Measurements from ENCODE around the gene PRKCB.
"Not testable (repeated sequence)": the region's sequence is repeated elsewhere in the genome, so short reads cannot be mapped to it uniquely, and the experiment has no call there.

Gene PRKCB

GRCh38 chr16:24094660-24095059, 258.9 kb downstream of the PRKCB start:
- Histone ChIP-seq H3K4me1 (ENCODE audit: control insufficient read depth, insufficient read depth, low read length) (no peaks in the 10 kb centered on the region), H3K27ac (ENCODE audit: low read length) (no peak overlapping the region), H3K9me3 (ENCODE audit: control insufficient read depth, insufficient read depth, low read length) (no peaks in the 10 kb centered on the region), H3K4me3 (ENCODE audit: low read length) (no peak overlapping the region), H3K36me3 (ENCODE audit: control insufficient read depth, insufficient read depth, low read length) (no peaks in the 10 kb centered on the region), H3K27me3 (ENCODE audit: control insufficient read depth, insufficient read depth, low read length) (no peaks in the 10 kb centered on the region)
- no CpG with 5 or more reads among the region's 1 CpG for WGBS (ENCODE audit: insufficient coverage, insufficient read length)
- no peak for DNase-seq (ENCODE audit: low read depth, low spot score)

GRCh38 chr16:24098896-24099295, 263.1 kb downstream of the PRKCB start:
- H3K27me3 ChIP-seq (ENCODE audit: control insufficient read depth, insufficient read depth, low read length) = no peaks in the 10 kb centered on the region
- no CpG with 5 or more reads among the region's 2 CpGs for WGBS (ENCODE audit: insufficient coverage, insufficient read length)
- H3K4me1 ChIP-seq (ENCODE audit: control insufficient read depth, insufficient read depth, low read length) = peaks cover 3% of the 10 kb centered on the region; the same call in 1 of the 2 replicates
- H3K9me3 ChIP-seq (ENCODE audit: control insufficient read depth, insufficient read depth, low read length) = no peaks in the 10 kb centered on the region
- no peak for DNase-seq (ENCODE audit: low read depth, low spot score)
- H3K36me3 ChIP-seq (ENCODE audit: control insufficient read depth, insufficient read depth, low read length) = no peaks in the 10 kb centered on the region
- no peak overlapping the region for H3K4me3 ChIP-seq (ENCODE audit: low read length)
- H3K27ac ChIP-seq (ENCODE audit: low read length) = no peak overlapping the region

- Histone ChIP-seq H3K4me1 (ENCODE audit: control insufficient read depth, insufficient read depth, low read length) (peaks cover 3% of the 10 kb centered on the region; the same call in 1 of the 2 replicates), H3K27ac (ENCODE audit: low read length) (no peak overlapping the region), H3K4me3 (ENCODE audit: low read length) (no peak overlapping the region), H3K9me3 (ENCODE audit: control insufficient read depth, insufficient read depth, low read length) (no peaks in the 10 kb centered on the region), H3K36me3 (ENCODE audit: control insufficient read depth, insufficient read depth, low read length) (no peaks in the 10 kb centered on the region), H3K27me3 (ENCODE audit: control insufficient read depth, insufficient read depth, low read length) (no peaks in the 10 kb centered on the region)
- WGBS (ENCODE audit: insufficient coverage, insufficient read length) = no CpG with 5 or more reads among the region's 2 CpGs
- no peak for DNase-seq (ENCODE audit: low read depth, low spot score)
These were observed 265.6 kb downstream of the PRKCB start for GRCh38 chr16:24101431-24101830.

GRCh38 chr16:24102209-24102660, 266.5 kb downstream of the PRKCB start:
- DNase-seq (ENCODE audit: low read depth, low spot score) = no peak
- no peaks in the 10 kb centered on the region for H3K36me3 ChIP-seq (ENCODE audit: control insufficient read depth, insufficient read depth, low read length)

GRCh38 chr16:24105471-24105870, 269.7 kb downstream of the PRKCB start:
- no CpG with 5 or more reads among the region's 2 CpGs for WGBS (ENCODE audit: insufficient coverage, insufficient read length)
- H3K9me3 ChIP-seq (ENCODE audit: control insufficient read depth, insufficient read depth, low read length); H3K27ac ChIP-seq (ENCODE audit: low read length); H3K4me3 ChIP-seq (ENCODE audit: low read length); H3K4me1 ChIP-seq (ENCODE audit: control insufficient read depth, insufficient read depth, low read length); H3K36me3 ChIP-seq (ENCODE audit: control insufficient read depth, insufficient read depth, low read length); DNase-seq (ENCODE audit: low read depth, low spot score); H3K27me3 ChIP-seq (ENCODE audit: control insufficient read depth, insufficient read depth, low read length): not testable (repeated sequence)

More at GRCh38 chr16:24102209-24102660, 266.5 kb downstream of the PRKCB start:
- peaks cover 3% of the 10 kb centered on the region; the same call in 1 of the 2 replicates for H3K4me1 ChIP-seq (ENCODE audit: control insufficient read depth, insufficient read depth, low read length)
- no CpG with 5 or more reads among the region's 4 CpGs for WGBS (ENCODE audit: insufficient coverage, insufficient read length)
- no peak overlapping the region for H3K4me3 ChIP-seq (ENCODE audit: low read length)
- H3K27ac ChIP-seq (ENCODE audit: low read length) = no peak overlapping the region
- H3K27me3 ChIP-seq (ENCODE audit: control insufficient read depth, insufficient read depth, low read length) = no peaks in the 10 kb centered on the region
- no peaks in the 10 kb centered on the region for H3K9me3 ChIP-seq (ENCODE audit: control insufficient read depth, insufficient read depth, low read length)

GRCh38 chr16:24108090-24108489, 272.3 kb downstream of the PRKCB start:
- not testable (repeated sequence) for H3K9me3 ChIP-seq (ENCODE audit: control insufficient read depth, insufficient read depth, low read length); H3K27me3 ChIP-seq (ENCODE audit: control insufficient read depth, insufficient read depth, low read length); DNase-seq (ENCODE audit: low read depth, low spot score); H3K4me1 ChIP-seq (ENCODE audit: control insufficient read depth, insufficient read depth, low read length); H3K4me3 ChIP-seq (ENCODE audit: low read length); H3K36me3 ChIP-seq (ENCODE audit: control insufficient read depth, insufficient read depth, low read length); H3K27ac ChIP-seq (ENCODE audit: low read length)
- WGBS (ENCODE audit: insufficient coverage, insufficient read length) = no CpG with 5 or more reads among the region's 1 CpG

- H3K36me3 ChIP-seq (ENCODE audit: control insufficient read depth, insufficient read depth, low read length) = no peaks in the 10 kb centered on the region
- no peak overlapping the region for H3K4me3 ChIP-seq (ENCODE audit: low read length)
- no peak for DNase-seq (ENCODE audit: low read depth, low spot score)
- peaks cover 1% of the 10 kb centered on the region for H3K4me1 ChIP-seq (ENCODE audit: control insufficient read depth, insufficient read depth, low read length)
- H3K27me3 ChIP-seq (ENCODE audit: control insufficient read depth, insufficient read depth, low read length) = no peaks in the 10 kb centered on the region
- no peak overlapping the region for H3K27ac ChIP-seq (ENCODE audit: low read length)
- no peaks in the 10 kb centered on the region for H3K9me3 ChIP-seq (ENCODE audit: control insufficient read depth, insufficient read depth, low read length)
- WGBS (ENCODE audit: insufficient coverage, insufficient read length) = no CpG with 5 or more reads among the region's 3 CpGs
These were observed 276.0 kb downstream of the PRKCB start for GRCh38 chr16:24111724-24112302.

- Histone ChIP-seq H3K4me1 (ENCODE audit: control insufficient read depth, insufficient read depth, low read length) (peaks cover 5% of the 10 kb centered on the region), H3K27ac (ENCODE audit: low read length) (no peak overlapping the region), H3K9me3 (ENCODE audit: control insufficient read depth, insufficient read depth, low read length) (no peaks in the 10 kb centered on the region), H3K36me3 (ENCODE audit: control insufficient read depth, insufficient read depth, low read length) (no peaks in the 10 kb centered on the region), H3K4me3 (ENCODE audit: low read length) (no peak overlapping the region), H3K27me3 (ENCODE audit: control insufficient read depth, insufficient read depth, low read length) (no peaks in the 10 kb centered on the region)
- WGBS (ENCODE audit: insufficient coverage, insufficient read length) = no CpG with 5 or more reads among the region's 2 CpGs
- no peak for DNase-seq (ENCODE audit: low read depth, low spot score)
These were observed 277.4 kb downstream of the PRKCB start for GRCh38 chr16:24113115-24113745.

- DNase-seq (ENCODE audit: low read depth, low spot score) = no peak
- Histone ChIP-seq H3K27ac (ENCODE audit: low read length) (no peak overlapping the region), H3K27me3 (ENCODE audit: control insufficient read depth, insufficient read depth, low read length) (no peaks in the 10 kb centered on the region), H3K9me3 (ENCODE audit: control insufficient read depth, insufficient read depth, low read length) (no peaks in the 10 kb centered on the region), H3K4me1 (ENCODE audit: control insufficient read depth, insufficient read depth, low read length) (peaks cover 5% of the 10 kb centered on the region), H3K4me3 (ENCODE audit: low read length) (no peak overlapping the region), H3K36me3 (ENCODE audit: control insufficient read depth, insufficient read depth, low read length) (no peaks in the 10 kb centered on the region)
- no CpG with 5 or more reads among the region's 2 CpGs for WGBS (ENCODE audit: insufficient coverage, insufficient read length)
These were observed 279.1 kb downstream of the PRKCB start for GRCh38 chr16:24114876-24115275.

- Histone ChIP-seq H3K27me3 (ENCODE audit: control insufficient read depth, insufficient read depth, low read length) (no peaks in the 10 kb centered on the region), H3K27ac (ENCODE audit: low read length) (no peak overlapping the region), H3K4me1 (ENCODE audit: control insufficient read depth, insufficient read depth, low read length) (peaks cover 5% of the 10 kb centered on the region), H3K36me3 (ENCODE audit: control insufficient read depth, insufficient read depth, low read length) (no peaks in the 10 kb centered on the region), H3K9me3 (ENCODE audit: control insufficient read depth, insufficient read depth, low read length) (no peaks in the 10 kb centered on the region), H3K4me3 (ENCODE audit: low read length) (no peak overlapping the region)
- no peak for DNase-seq (ENCODE audit: low read depth, low spot score)
- WGBS (ENCODE audit: insufficient coverage, insufficient read length) = no CpG with 5 or more reads among the region's 10 CpGs
These were observed 280.4 kb downstream of the PRKCB start for GRCh38 chr16:24116046-24116776.

All from iPS DF 6.9 (cell line).